Cardiac septum (tissue), 1 donor: ENCODE measurements around the gene FBN3. TPM values are rescaled to one million over a fixed set of nuclear protein-coding genes. Genes with fewer than 3 reads are reported as not detected.
"Not testable (repeated sequence)": the region's sequence is repeated elsewhere in the genome, so short reads cannot be mapped to it uniquely, and the experiment has no call there.

Experiments
- DNase-seq: peaks from one replicate; pipeline ENCODE4 v3.0.0-alpha.2; 2020; ENCODE audit warnings: low spot score
- intact Hi-C: fragments of 100-400 bp; cut with DNase I; formaldehyde crosslinking; loops from one replicate; pipeline ENCODE4 v1.14.0; 2022
- total RNA-seq: library from RNA; stranded (reverse); fragmentation: NEBNext Ultra II Directional; extraction: Animal tissue kit (Norgen Biotek cat#: 25700); gene quantifications from one replicate; pipeline ENCODE4 v1.2.1, GENCODE V29; 2021
- donor health status: DM: no; HTN: no; CAD: no.

The FBN3 gene
- total RNA-seq, 1 donor from 2014 or later, result not detected

DNA sequence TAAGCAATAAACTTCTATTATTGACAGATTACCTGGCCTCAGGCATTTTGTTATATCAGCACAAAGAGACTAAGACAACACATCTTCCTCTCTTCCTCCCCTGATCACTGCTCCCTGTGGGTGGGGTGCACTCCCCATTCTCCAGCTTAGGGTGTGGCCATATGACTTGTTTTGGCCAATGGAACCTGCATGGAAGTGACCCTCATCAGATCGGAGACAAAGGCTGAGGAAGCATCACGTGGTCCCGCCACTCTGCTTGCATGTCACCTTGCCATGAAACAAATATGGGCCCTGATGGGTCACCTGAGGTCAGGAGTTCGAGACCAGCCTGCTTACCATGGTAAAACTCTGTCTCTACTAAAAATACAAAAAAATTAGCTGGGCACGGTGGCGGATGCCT, 110.6 kb downstream of the FBN3 start:
- no peak for DNase-seq
- intact Hi-C loops, result no loop called here

DNA sequence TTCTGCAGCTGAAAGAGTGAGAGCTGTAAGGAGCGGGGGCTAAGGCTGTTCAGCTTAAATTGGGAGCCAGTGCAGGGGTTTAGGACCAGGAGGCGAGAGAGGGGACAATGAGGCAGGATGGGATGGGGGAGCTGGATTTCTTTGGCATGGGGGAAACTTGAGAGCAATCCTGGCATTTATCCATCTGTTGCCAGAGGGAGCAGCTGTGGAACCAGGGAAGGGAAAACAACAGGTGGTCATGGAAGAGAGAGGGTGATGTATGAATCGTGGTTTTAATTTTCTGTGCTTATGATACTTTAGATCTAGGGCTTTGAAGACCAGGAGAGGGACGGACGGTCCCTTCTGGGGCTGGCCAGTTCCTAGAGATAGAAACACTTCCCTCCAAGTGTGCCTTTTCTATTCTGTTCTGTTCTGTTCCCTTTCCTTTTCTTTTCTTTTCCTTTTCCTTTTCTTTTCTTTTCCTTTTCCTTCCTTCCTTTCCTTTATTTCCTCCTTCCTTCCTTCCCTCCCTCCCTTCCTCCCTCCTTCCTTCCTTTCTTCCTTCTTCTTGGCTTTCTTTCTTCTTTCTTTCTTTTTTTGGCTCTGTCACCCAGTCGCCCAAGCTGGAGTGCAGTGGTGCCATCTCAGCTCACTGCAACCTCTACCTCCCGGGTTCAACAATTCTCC, 112.8 kb downstream of the FBN3 start:
- intact Hi-C loops, result no loop called here
- no peak for DNase-seq

DNA sequence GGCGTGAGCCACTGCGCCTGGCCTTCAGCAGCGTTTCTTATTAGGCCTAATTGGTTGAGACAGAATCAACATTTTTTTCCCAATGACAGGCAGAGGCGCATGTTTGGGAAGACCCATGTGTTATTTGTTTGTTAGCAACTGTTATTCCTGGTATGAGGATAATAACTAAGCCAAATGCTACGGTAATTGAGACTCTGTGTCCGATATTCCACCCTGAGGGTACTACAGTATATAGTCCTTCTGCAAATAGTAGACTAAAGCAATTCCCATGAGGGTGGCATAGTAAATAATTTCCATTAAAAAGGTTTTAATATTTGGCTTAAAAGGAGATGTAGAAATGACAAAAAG, 115.2 kb downstream of the FBN3 start:
- intact Hi-C loops, result no loop called here

DNA sequence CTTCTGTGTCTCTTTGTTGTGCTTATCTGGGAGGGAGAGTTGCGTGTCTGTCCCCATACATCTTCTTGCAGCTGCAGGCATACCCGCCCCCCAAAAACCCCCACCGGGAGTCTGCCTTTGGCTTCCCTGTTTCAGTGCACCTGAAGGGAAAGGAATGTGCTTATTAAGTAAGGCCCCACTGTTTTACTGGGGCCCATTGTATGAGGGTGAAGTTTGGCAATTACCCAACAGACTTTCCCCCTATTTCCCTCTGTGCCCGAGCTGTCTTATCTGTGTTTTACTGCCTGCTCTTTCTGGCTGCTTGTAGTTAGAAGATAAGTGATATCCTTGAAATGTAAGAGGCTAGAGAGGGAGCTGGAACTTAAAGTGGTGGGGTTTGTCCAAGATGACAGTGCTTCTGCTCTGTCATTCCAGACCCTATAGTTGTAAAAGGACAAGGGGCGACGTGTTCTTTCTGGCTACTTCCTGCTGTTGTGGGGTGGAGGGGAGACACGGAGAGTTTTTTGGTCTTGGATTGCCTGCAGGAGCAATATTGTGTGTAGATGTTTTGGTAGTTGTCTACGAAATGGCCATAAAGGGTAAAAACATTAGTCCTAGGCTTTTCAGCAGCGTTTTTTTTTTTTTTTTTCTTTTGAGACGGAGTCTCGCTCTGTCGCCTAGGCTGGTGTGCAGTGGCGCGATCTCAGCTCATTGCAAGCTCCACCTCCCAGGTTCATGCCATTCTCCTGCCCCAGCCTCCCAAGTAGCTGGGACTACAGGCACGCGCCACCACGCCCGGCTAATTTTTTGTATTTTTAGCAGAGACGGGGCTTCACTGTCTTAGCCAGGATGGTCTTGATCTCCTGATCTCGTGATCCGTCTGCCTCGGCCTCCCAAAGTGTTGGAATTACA, 115.9 kb downstream of the FBN3 start:
- intact Hi-C loops, DNase-seq: not testable (repeated sequence)

More for the DNA sequence above, 115.2 kb downstream of the FBN3 start:
- DNase-seq, result no peak

DNA sequence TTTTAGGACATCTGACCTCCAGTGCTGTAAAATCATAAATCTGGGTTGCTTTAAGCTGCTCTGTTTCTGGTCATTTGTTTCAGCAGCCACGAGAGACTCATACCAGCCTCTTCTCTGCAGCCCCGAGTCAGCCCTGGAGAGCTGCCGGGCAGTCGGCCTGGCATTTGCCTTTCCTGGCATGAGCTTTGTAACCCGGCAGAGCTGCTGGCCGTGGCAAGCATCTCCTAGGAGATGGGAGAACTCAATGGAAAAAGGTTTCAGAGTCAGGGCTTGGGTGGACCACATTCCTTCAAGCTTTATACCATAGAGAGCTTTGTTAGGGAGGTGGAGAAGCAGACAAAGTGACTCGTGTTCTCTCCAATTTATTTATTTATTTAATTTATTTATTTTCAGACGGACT, 118.4 kb downstream of the FBN3 start:
- intact Hi-C loops, result no loop called here
- DNase-seq, result no peak

DNA sequence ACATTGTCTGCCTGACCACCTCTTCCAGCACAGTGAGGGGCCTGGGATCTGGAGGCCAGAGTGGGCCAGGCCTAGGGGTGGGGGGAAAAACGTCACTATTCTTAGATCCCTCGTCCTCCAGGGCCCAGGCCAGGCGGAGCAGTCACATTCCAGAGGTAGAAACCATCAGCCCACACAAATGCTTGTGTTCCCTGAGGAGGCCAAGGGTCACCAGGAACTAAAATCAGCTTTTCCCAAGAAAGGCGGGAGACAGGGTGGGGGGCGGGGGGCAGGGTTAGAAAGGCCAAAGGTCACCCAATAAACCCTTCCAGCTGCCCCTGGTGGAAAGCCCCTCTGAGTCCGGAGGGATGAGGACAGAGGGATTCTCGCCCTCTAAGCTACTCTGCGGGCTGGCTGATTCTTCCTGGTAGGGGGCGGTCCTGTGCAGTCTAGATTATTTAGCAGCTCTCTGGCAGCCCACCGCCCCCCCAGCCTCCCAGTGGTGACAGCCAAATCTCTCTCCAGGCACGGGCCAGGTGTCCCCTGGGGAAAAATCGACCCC, 120.4 kb downstream of the FBN3 start:
- DNase-seq, result no peak
- intact Hi-C loops, result no loop called here

DNA sequence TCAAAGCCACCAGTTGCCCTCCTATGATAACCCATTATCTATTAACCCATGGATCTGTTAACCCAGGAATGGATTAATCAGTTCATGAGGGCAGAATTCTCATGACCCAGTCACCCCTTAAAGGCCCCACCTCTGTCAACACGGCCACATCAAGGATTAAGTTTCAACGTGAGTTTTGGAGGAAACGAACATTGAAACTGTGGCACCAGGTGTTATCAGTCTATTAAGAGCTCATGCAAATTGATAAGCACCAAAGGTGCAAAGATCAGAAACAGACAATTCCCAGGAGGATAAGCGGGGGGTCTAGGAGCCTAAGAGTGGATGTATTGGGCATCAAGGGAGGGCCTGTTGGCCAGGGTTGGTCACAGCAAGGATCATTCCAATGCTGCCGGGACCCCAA, 124.1 kb downstream of the FBN3 start:
- DNase-seq, result no peak
- intact Hi-C loops, result no loop called here

DNA sequence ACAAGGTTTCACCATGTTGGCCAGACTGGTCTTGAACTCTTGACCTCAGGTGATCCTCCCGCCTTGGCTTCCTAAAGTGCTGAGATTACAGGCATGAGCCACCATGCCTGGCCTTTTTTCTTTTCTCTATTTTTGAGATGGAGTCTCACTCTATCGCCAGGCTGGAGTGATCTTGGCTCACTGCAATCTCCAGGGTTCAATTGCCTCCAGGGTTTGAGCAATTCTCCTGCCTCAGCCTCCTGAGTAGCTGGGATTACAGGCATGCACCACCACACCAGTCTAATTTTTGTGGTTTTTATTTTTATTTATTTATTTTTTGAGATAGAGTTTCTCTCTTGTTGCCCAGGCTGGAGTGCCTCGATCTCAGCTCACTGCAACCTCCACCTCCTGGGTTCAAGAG, 125.1 kb downstream of the FBN3 start:
- intact Hi-C loops, result not testable (repeated sequence)

DNA sequence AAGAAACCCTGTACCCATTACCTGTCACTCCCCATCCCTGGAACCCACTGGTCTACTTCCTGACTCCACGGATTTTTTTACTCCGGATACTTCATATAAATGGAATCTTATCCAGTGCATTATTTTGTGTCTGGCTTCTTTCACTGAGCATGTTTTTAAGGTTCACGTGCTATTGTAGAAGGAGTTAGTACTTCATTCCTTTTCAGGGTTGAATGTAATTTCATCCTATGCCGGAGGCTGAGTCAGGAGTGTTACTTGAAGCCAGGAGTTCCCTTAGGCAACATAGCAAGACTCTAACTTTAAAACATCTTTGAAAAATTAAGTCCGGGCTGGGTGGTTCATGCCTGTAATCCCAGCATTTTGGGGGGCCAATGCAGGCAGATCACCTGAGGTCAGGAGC, 126.0 kb downstream of the FBN3 start:
- intact Hi-C loops, result no loop called here
- DNase-seq, result no peak

More for the DNA sequence above, 125.1 kb downstream of the FBN3 start:
- not testable (repeated sequence) for DNase-seq

DNA sequence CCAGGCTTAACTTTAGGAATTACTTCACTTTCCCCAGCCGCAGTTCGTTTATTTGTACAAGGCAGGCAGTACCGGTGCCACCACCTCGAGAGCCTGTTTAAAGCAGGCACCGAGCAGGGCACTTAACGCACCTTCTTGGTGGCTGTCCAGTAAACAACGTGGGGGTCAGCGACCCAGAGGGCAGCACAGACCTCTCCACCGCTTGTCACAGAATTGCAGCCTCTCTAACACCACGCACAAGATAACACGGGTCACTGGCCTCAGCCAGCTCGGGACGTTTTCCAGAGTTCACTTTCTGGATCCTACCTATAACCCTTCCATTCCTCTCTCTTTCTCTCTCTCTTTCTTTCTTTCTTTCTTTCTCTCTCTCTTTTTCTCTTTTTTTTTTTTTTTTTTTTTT, 127.1 kb downstream of the FBN3 start:
- intact Hi-C loops, result no loop called here

DNA sequence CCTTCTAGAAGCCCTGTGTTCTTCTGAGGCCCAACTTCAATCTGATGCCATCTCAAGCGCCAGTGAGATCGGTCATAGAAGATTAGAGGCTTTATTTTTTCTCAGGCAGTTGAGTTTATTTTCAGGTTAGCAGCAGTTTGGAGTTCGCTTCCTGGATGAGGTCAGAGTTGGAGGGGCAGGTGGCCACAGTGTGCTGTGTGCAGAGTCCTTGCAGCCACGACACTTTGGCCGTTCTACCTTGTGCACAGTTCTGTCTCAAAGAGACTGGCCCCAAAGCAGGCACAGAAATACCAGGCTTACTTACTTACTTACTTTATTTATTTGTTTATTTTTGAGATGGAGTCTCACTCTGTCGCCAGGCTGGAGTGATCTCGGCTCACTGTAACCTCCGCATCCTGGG, 128.0 kb downstream of the FBN3 start:
- no peak for DNase-seq
- intact Hi-C loops, result no loop called here

More for the DNA sequence above, 127.1 kb downstream of the FBN3 start:
- DNase-seq, result no peak

DNA sequence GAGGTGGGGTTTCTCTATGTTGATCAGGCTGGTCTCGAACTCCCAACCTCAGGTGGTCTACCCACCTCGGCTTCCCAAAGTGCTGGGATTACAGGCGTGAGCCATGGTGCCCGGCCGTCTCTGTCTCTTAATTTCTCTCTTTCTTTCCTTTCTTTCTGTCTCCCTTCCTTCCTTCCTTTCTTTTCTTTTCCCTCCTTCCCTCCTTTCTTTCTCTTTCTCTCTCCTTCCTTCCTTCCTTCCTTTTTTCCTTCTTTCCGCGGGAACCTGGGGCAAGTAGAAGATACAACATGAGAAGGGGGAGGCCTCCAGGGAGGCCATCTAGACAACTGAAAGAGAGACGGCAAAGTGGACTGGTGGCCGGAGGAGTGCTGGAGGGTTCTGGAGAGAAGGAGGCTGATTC, 128.7 kb downstream of the FBN3 start:
- intact Hi-C loops, result no loop called here
- DNase-seq, result no peak

DNA sequence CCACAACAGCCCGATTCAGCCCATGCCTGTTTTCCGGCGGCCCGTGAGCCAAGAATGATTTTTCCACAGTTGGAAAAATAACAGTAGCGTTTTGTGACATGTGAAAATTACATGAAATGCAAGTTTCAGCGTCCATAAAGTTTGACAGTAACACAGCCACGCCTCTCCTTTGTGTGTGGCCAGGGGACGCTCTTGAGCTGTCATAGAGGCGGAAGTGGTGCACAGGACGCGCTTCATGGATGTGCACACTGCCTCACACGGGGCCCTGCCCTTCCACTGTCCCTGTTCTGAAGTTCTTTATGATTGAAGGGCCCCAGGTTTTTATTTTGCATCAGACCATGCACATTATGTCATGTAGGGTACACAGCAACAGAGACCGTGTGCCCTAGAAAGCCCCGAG, 131.6 kb downstream of the FBN3 start:
- intact Hi-C loops, result no loop called here

More for the DNA sequence above, 131.6 kb downstream of the FBN3 start:
- no peak for DNase-seq

Other genes starting within 250 kb of the FBN3 start
- gene MAP2K7, start 245.7 kb downstream of the FBN3 start, total RNA-seq, result 28.6 TPM
- 3.0 TPM for gene TGFBR3L, start 234.8 kb downstream of the FBN3 start, total RNA-seq
- gene SNAPC2, start 229.3 kb downstream of the FBN3 start, total RNA-seq, result 12.3 TPM
- gene CTXN1, start 223.5 kb downstream of the FBN3 start, total RNA-seq, result 0.24 TPM
- 82.6 TPM for gene TIMM44, start 205.9 kb downstream of the FBN3 start, total RNA-seq
- 55.2 TPM for gene ELAVL1, start 144.0 kb downstream of the FBN3 start, total RNA-seq
- not detected for gene CCL25, start 96.8 kb downstream of the FBN3 start, total RNA-seq
- gene CERS4, start 59.8 kb upstream of the FBN3 start, total RNA-seq, result 24.1 TPM
- gene CD320, start 158.8 kb upstream of the FBN3 start, total RNA-seq, result 15.8 TPM
- gene NDUFA7, start 171.8 kb upstream of the FBN3 start, total RNA-seq, result 94.0 TPM
- 669 TPM for gene RPS28, start 171.9 kb upstream of the FBN3 start, total RNA-seq
- 13.1 TPM for gene KANK3, start 193.7 kb upstream of the FBN3 start, total RNA-seq
- 4.1 TPM for gene ANGPTL4, start 214.6 kb upstream of the FBN3 start, total RNA-seq
- 132 TPM for gene RAB11B, start 240.8 kb upstream of the FBN3 start, total RNA-seq